ENCODE data around the gene USP48.

- TF ChIP-seq EP300 (IDR thresholded peaks at IDR 0.05; ENCODE audit: borderline replicate concordance) (no peak), YY1 (IDR thresholded peaks at IDR 0.05; ENCODE audit: low read depth) (no peak)
These were observed 115.4 kb downstream of the USP48 start for GRCh38 chr1:21667348-21668231.

Measured in Ishikawa (cell line).